ENCODE results near the gene DDTL. TPM values are rescaled to one million over a fixed set of nuclear protein-coding genes. Genes with fewer than 3 reads are reported as not detected.

DDTL gene
- total RNA-seq, 1 experiment from 2014 or later, result not detected

DNA sequence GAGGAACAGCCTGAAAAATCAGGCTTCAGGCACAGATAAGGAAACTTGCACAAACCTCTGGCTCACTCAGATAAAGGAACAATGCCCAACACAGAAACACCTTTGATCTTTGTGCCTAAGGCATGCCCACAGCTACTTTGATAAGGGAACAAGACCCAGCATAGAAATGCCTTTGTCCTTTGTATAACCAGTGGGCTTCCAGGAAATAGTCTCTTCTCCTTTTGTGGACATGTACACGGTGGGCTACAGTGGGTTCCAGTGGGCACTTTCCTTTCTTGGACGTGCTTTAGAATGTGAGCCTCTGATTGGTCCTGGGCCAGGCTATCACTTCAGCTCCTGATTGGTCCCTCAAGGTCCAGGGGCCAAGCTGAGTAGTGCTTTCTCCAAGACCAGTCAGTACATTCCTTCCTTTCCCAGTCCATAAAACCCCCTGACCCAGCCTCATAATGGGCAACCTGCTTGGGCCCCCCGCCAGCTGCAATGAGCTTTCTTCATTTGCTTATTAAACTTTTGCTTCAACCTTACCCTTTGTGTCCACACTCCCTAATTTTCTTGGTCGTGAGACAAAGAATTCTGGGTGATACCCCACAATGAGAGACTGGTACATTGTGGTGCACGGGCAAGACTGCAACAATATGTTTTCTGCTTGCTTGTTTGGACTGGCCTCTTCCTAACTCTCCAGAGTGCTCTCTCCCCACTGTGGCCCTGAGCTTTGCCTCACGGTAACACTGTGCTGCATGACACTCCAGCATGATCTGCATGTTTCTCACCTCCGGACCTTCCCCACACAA, 42.7 kb downstream of the DDTL start:
- Histone ChIP-seq H3K36me3 (ENCODE audit: control insufficient read depth, insufficient read depth, low read length) (no peaks in the 10 kb centered on the region), H3K27ac (ENCODE audit: low read length) (no peak overlapping the region), H3K4me1 (ENCODE audit: control insufficient read depth, insufficient read depth, low read length) (no peaks in the 10 kb centered on the region), H3K27me3 (ENCODE audit: control insufficient read depth, insufficient read depth, low read length) (no peaks in the 10 kb centered on the region), H3K9me3 (ENCODE audit: control insufficient read depth, insufficient read depth, low read depth, low read length) (no peaks in the 10 kb centered on the region), H3K4me3 (ENCODE audit: low read depth in 2 of 2, low read length in 2 of 2) (no peak overlapping the region)
- intact Hi-C loops (cut with micrococcal nuclease; ENCODE audit: unreplicated experiment) (no loop called here), in situ Hi-C loops (cut with HindIII; ENCODE audit: low pct_unique_long_range_greater_than_20kb, low sequenced_read_pairs) (no loop called here)
- ATAC-seq, result no peak
- CTCF ChIA-PET, result no interaction called here
- BruUV-seq (replicated peaks), result no TSS peak
- TF ChIP-seq SIN3A (IDR thresholded peaks at IDR 0.05; ENCODE audit: borderline replicate concordance, insufficient read depth, low read depth, low read length) (no peak), POLR2AphosphoS5 (IDR thresholded peaks at IDR 0.05; ENCODE audit: low read depth, low read length) (no peak), TCF7L2 (IDR thresholded peaks at IDR 0.05; ENCODE audit: low read depth, low read length) (no peak)
- TF ChIP-seq, protein P1, sequence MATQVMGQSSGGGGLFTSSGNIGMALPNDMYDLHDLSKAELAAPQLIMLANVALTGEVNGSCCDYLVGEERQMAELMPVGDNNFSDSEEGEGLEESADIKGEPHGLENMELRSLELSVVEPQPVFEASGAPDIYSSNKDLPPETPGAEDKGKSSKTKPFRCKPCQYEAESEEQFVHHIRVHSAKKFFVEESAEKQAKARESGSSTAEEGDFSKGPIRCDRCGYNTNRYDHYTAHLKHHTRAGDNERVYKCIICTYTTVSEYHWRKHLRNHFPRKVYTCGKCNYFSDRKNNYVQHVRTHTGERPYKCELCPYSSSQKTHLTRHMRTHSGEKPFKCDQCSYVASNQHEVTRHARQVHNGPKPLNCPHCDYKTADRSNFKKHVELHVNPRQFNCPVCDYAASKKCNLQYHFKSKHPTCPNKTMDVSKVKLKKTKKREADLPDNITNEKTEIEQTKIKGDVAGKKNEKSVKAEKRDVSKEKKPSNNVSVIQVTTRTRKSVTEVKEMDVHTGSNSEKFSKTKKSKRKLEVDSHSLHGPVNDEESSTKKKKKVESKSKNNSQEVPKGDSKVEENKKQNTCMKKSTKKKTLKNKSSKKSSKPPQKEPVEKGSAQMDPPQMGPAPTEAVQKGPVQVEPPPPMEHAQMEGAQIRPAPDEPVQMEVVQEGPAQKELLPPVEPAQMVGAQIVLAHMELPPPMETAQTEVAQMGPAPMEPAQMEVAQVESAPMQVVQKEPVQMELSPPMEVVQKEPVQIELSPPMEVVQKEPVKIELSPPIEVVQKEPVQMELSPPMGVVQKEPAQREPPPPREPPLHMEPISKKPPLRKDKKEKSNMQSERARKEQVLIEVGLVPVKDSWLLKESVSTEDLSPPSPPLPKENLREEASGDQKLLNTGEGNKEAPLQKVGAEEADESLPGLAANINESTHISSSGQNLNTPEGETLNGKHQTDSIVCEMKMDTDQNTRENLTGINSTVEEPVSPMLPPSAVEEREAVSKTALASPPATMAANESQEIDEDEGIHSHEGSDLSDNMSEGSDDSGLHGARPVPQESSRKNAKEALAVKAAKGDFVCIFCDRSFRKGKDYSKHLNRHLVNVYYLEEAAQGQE (IDR thresholded peaks at IDR 0.05; ENCODE audit: insufficient read depth in 1 of 2, low read depth in 2 of 2, low read length in 1 of 2), result no peak
- TF ChIP-seq, protein P2, sequence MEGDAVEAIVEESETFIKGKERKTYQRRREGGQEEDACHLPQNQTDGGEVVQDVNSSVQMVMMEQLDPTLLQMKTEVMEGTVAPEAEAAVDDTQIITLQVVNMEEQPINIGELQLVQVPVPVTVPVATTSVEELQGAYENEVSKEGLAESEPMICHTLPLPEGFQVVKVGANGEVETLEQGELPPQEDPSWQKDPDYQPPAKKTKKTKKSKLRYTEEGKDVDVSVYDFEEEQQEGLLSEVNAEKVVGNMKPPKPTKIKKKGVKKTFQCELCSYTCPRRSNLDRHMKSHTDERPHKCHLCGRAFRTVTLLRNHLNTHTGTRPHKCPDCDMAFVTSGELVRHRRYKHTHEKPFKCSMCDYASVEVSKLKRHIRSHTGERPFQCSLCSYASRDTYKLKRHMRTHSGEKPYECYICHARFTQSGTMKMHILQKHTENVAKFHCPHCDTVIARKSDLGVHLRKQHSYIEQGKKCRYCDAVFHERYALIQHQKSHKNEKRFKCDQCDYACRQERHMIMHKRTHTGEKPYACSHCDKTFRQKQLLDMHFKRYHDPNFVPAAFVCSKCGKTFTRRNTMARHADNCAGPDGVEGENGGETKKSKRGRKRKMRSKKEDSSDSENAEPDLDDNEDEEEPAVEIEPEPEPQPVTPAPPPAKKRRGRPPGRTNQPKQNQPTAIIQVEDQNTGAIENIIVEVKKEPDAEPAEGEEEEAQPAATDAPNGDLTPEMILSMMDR (IDR thresholded peaks at IDR 0.05), result no peak
- POLR2A ChIA-PET, result no interaction called here
- no peak for DNase-seq (ENCODE audit: low read depth, low spot score)

DNA sequence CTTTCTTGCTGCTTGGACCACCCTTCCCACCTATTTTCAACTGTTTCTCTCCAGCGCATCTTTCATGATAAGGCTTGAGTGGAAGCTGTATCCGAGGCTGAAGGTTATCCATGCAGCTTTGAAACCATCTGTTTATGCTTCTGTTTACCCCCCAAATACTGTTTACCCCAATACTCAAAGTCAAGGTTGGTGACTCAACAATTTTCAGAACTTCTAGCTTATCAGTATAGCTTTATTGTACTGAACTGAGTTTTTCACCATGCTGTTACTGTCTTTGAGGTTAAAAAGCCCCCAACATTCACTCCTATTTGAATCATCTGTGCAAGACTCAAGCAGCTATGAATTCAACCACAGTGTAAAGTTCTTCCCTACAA, 43.3 kb downstream of the DDTL start:
- CTCF ChIA-PET, result no interaction called here
- H3K4me1 ChIP-seq (ENCODE audit: control insufficient read depth, insufficient read depth, low read length), result no peaks in the 10 kb centered on the region
- H3K4me3 ChIP-seq (ENCODE audit: low read depth in 2 of 2, low read length in 2 of 2), result no peak overlapping the region

More for the DNA sequence above, 43.3 kb downstream of the DDTL start:
- Histone ChIP-seq H3K36me3 (ENCODE audit: control insufficient read depth, insufficient read depth, low read length) (no peaks in the 10 kb centered on the region), H3K9me3 (ENCODE audit: control insufficient read depth, insufficient read depth, low read depth, low read length) (no peaks in the 10 kb centered on the region), H3K27ac (ENCODE audit: low read length) (no peak overlapping the region), H3K27me3 (ENCODE audit: control insufficient read depth, insufficient read depth, low read length) (no peaks in the 10 kb centered on the region)
- BruUV-seq (replicated peaks), result no TSS peak
- POLR2A ChIA-PET, result no interaction called here
- intact Hi-C loops (cut with micrococcal nuclease; ENCODE audit: unreplicated experiment), result no loop called here
- in situ Hi-C loops (cut with HindIII; ENCODE audit: low pct_unique_long_range_greater_than_20kb, low sequenced_read_pairs), result no loop called here
- DNase-seq (ENCODE audit: low read depth, low spot score), result no peak
- no peak for ATAC-seq
- TF ChIP-seq, protein P1 (IDR thresholded peaks at IDR 0.05; ENCODE audit: insufficient read depth in 1 of 2, low read depth in 2 of 2, low read length in 1 of 2), result no peak
- TF ChIP-seq, protein P2 (IDR thresholded peaks at IDR 0.05), result no peak
- TF ChIP-seq TCF7L2 (IDR thresholded peaks at IDR 0.05; ENCODE audit: low read depth, low read length) (no peak), POLR2AphosphoS5 (IDR thresholded peaks at IDR 0.05; ENCODE audit: low read depth, low read length) (no peak), SIN3A (IDR thresholded peaks at IDR 0.05; ENCODE audit: borderline replicate concordance, insufficient read depth, low read depth, low read length) (no peak)

All from Panc1 (cell line).